Embryonic facial prominence (tissue), 1 donor: Measurements from ENCODE around the gene VPS39.

ENCODE experiments used
- DNase-seq: peaks from one replicate; pipeline ENCODE4 v3.0.0-alpha.2; 2016; ENCODE audit errors: extremely low spot score

VPS39 gene

DNA sequence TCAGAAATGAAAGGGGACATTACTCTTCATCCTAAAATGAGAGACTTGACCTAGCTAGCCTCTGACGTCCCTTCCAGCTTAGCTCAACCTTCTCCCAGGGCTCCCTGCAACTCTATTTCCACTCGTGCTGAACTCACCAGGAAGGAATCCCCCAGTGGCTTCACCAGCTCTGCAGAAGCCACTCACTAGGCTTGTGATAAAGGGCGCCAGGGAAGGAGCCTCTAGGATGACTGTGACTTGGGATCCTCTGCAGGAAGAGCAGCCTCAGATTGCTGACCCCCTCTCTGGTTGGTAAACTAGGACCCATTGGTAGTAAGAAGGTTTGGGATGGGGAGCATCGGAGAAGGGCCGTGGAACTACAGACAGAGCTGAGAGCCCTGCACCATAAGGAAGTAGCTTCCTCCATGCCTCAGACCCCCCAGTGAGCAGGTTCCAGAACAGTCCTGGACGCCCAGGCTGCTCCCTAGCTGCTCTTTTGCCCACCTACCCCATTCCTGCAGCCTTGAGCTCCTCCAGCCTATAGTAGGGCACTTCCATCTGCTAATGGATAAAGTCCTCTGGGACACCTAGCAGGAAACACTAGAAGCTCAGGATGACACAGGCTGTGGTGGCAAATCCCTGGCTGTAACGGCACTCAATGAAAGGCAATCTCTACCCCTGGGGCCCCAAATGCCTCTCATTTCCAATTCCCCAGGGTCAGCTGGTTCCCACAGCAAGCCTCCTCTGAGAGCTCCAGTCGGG, 77.7 kb downstream of the VPS39 start:
- no peak for DNase-seq

DNA sequence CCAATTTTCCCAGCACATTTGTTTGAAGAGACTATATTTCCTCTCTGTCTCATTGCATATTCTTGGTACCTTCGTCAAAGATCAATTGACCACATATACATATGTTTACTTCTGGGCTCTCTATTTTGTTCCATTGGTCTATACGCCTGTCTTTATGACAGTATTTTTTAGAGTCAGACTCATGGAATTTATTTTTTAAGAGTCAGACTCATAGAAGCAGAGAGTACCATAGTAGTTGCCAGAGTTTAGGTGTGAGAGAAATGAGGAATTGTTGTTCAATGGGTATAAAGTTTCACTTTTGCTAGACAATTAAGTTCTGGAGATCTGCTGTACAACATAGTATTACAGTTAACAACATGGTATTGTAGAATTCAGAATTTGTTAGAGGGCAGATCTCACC, 78.7 kb downstream of the VPS39 start:
- no peak for DNase-seq

DNA sequence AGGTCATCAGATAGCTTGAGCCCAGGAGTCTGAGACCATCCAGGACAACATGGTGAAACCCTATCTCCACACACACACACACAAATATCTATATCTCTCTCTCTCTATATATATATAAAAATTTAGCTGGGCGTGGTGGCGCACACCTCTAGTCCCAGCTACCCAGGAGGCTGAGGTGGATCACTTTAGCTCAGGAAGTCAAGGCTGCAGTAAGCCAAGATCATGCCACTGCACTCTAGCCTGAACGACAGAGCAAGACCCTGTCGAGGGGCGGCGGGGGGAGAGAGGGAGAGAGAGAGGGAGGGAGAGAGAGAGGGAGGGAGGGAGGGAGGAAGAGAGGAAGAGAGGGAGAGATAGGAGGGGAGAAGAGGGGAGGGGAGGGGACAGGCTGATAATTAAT, 79.6 kb downstream of the VPS39 start:
- no peak for DNase-seq

DNA sequence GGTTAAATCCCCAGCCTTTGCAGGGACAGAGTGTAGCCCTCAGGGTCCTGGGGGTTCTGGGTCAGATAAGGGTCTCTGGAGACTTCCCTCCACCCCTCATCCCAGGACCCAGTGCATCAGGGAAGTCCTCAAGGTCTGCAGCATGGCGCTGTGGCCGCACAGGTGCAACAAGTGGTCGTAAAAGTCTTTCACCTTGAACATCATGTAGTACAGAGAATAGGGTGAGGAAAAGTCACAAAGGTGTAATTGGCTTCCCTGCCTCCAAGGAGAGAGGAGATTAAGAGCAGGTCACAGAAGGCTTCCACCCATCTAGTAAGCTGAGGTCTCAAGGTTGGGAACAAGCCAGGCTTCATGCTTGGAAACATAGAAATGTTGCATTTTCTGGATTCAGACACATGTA, 84.6 kb downstream of the VPS39 start:
- no peak for DNase-seq

DNA sequence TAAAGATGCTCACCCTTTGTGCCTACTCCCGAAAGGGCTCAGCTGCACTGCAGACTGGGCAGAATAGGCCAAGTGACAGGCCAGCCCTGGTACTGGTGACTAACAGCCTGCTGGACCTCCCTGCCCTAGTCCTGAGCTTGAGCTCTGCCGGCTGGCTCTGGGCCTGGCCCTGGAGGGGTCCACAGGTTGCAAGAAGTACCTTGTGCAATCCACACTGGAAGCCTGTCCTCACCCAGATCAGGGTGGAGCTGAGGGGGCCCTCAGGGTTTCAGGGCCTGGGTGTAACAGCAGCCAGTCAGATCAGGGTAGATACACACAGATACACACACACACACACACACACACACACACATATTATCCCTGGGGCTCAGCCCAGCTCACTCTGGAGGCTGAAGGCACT, 86.4 kb downstream of the VPS39 start:
- DNase-seq, result no peak

DNA sequence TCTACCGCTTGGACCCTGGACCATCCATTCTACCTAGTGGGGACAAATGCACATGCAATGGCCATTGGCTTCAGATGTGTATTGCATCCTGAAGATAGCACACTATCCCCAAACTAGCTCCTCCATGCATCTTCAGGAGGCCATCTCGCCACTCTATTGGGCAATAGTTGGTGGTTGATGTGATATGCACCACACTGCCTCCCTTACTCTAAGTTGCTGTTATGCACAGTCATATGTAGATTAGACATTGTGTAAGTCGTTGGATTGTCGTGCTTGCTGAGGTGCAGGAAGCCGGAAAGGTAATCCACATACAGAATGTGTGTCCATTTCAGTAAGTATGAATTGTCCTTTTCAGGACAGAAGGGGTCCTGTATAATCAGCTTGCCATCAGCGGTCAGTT, 87.1 kb downstream of the VPS39 start:
- no peak for DNase-seq

DNA sequence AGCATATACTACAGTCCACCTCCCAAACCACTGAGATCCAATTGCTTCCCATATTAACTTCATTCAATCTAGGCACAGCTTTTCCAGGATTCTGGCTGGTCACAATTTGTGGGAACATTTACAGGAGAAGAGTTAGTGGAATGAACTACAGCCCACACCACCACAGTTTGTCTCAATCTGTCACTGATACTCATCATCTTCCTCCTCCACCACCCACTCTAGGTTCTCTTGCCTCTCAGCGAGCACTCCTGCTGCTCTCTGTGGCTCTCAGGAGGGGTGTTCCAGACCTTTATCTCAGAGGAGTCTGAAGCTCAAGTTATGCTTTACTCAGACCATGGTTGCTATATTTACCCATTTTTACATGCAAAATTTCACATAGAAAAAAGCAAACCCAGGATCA, 87.8 kb downstream of the VPS39 start:
- DNase-seq, result no peak

DNA sequence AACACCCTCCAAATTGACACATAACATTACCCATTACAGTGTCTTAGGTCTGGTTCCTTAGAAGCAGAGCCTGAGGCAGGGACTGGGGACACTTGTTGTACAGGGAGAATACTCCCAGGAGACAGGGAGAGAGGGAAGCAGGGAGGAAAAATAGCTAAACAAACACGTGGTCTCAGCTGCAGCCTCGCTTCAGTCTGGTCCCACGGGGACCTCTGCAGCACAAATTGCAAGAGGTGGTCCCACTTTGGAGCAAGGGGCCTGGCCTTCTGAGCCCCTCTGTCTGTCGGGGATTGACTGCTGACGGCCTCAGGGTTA, 88.7 kb downstream of the VPS39 start:
- no peak for DNase-seq

DNA sequence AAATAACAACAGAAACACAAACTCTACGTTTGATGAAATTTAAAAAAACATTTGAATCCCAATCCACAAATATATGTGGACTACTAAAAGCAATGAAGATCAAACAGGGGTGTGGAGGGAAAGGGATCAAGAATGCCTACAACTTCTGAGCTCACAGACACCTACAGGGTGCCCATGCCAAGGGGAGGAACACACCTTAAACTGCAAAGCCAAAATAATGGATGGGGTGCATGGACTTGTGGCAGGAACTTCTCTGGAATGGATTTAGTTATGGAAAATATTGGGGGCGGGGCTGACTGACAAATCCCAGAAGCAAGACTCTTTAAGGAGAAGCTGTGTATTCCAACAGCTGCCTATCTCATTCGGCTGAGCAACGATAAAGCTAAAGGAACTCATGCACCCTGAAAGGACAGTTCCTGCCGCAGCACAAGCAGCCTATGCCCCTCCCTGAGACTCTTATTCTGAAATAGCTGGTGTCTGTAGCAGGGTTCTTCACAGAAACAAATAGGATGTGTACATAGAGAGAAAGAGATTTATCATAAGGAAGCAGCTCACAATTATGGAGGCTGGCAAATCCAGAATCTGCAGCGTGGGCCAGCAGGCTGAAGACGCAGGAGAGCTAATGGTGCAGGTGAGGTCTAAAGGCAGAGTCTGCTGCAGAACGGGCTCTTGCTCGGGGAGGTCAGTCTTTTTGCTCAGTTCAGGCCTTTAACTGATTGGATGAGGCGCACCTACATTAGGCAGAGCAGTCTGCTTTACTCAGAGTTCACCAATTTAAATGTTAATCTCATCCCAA, 89.3 kb downstream of the VPS39 start:
- no peak for DNase-seq

DNA sequence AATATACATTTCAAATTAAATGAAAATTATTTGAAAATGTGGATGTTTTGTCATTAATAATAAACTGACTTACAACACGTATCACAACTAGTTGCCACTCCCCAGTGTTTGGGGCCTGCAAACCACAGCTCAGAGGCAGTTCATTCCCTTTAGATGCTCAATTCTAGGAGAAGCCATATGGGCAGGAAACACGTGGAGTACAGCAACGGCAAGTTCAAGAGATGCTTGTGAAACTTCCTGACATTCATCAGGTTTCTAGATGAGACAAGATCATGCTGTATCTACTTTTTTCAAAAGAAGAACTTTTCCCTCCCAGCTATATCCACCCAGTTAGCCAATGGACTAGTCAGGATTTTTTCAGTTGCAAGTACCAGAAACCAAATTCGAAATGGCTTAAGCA, 96.2 kb downstream of the VPS39 start:
- no peak for DNase-seq

DNA sequence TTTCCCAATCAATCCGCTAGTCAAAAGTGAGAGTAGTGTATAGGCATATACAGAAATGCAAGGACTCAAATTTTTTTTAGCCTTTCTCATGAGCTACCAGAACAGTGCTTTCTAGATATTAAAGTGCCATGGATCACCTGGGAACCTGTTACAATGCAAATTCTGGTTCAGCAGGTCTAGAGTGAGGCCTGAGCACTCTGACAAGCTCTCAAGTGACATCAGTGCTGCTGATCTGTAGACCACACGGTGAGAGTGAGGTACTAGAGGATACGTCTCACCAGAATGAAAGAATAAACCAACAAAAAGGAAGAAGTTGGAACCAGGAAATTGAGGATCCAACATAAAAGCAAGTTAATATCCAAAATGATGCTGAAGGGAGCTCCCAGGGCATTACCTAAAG, 97.7 kb downstream of the VPS39 start:
- DNase-seq, result no peak

DNA sequence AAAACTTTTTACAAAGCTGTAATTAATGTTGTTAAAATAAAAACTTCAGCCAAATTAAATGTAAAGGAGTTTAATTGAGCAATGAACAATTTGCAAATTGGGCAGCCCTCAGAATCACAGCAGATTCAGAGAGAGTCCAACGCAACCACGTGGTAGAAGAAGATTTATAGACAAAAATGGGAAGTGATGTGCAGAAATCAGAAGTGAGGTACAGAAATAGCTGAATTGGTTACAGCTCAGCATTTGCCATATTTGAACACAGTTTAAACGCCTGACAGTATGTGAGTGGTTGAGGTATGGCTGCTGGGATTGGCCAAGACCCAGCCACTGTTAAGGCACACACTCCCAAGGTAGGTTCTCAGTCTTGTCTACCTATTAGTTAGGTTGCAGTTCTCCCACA, 99.3 kb downstream of the VPS39 start:
- no peak for DNase-seq
